ENCODE data around the gene ADAMTS9. TPM values are rescaled to one million over a fixed set of nuclear protein-coding genes. Genes with fewer than 3 reads are reported as not detected.

The ADAMTS9 gene
- total and polyA plus RNA-seq, 9 of the 15 experiments (the other 6 are each of a cell fraction or from before 2014, with no cell fraction given), result 0.05 to 0.32 (median 0.13) TPM; not detected in 2

DNA sequence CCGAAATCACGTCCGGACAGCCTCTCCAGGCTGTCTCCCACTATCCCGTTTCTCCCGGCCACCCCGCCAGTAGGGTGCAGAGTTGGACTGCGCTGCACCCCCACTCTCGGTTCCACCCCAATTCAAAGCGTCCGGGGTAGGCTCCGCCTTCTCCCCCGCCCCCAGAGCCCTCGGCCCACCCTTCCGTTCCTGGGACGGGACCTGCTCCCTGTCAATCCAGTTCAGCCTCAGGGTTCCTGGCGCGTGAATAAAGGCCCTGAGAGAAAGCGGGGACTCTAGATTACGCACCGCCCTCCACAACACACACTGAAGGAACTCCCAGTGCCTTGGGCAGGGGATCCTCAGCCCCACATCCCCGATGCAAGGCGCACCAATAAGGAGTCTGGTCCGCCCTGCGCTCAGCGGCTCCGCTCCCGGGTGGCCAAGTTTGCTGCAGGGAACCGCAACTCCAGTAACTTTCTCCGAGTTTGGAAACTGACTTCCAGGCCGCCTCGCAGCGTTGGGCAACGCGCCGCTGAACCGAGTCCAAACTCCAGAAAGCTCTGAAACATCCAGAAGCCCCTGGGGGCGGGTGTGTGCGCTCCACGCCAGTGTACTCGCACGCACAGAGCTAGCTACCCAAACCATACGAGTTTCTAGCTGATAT, 1.9 kb downstream of the ADAMTS9 start (continued):
- TF ChIP-seq, protein P1, sequence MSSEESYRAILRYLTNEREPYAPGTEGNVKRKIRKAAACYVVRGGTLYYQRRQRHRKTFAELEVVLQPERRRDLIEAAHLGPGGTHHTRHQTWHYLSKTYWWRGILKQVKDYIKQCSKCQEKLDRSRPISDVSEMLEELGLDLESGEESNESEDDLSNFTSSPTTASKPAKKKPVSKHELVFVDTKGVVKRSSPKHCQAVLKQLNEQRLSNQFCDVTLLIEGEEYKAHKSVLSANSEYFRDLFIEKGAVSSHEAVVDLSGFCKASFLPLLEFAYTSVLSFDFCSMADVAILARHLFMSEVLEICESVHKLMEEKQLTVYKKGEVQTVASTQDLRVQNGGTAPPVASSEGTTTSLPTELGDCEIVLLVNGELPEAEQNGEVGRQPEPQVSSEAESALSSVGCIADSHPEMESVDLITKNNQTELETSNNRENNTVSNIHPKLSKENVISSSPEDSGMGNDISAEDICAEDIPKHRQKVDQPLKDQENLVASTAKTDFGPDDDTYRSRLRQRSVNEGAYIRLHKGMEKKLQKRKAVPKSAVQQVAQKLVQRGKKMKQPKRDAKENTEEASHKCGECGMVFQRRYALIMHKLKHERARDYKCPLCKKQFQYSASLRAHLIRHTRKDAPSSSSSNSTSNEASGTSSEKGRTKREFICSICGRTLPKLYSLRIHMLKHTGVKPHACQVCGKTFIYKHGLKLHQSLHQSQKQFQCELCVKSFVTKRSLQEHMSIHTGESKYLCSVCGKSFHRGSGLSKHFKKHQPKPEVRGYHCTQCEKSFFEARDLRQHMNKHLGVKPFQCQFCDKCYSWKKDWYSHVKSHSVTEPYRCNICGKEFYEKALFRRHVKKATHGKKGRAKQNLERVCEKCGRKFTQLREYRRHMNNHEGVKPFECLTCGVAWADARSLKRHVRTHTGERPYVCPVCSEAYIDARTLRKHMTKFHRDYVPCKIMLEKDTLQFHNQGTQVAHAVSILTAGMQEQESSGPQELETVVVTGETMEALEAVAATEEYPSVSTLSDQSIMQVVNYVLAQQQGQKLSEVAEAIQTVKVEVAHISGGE (CRISPR knock-in tag; IDR thresholded peaks at IDR 0.05), result peak in 1 of 3 experiments; percentile 60; a peak in 1 of 6 replicates
- TF ChIP-seq NR2C2 (CRISPR knock-in tag; IDR thresholded peaks at IDR 0.05), result no peak
- no peak for TF ChIP-seq NR2C2 (tag; IDR thresholded peaks at IDR 0.05)
- TF ChIP-seq PHF8 (IDR thresholded peaks at IDR 0.05; ENCODE audit: borderline replicate concordance, low read length), result peak; percentile 40; the same call in 1 of the 2 replicates
- no peak for TF ChIP-seq THAP7 (CRISPR knock-in tag; IDR thresholded peaks at IDR 0.05)
- TF ChIP-seq, protein P2, sequence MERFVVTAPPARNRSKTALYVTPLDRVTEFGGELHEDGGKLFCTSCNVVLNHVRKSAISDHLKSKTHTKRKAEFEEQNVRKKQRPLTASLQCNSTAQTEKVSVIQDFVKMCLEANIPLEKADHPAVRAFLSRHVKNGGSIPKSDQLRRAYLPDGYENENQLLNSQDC (CRISPR knock-in tag; IDR thresholded peaks at IDR 0.05), result no peak
- TF ChIP-seq NEUROD1 (IDR thresholded peaks at IDR 0.05; ENCODE audit: borderline replicate concordance, low read depth, low read length, partially characterized antibody), result no peak
- no peak for TF ChIP-seq POU5F1 (IDR thresholded peaks at IDR 0.05; ENCODE audit: borderline replicate concordance, low read depth, low read length, partially characterized antibody)
- TF ChIP-seq ETV1 (tag; conservative IDR thresholded peaks at IDR 0.05; ENCODE audit: low read depth), result no peak
- TF ChIP-seq, protein P3, sequence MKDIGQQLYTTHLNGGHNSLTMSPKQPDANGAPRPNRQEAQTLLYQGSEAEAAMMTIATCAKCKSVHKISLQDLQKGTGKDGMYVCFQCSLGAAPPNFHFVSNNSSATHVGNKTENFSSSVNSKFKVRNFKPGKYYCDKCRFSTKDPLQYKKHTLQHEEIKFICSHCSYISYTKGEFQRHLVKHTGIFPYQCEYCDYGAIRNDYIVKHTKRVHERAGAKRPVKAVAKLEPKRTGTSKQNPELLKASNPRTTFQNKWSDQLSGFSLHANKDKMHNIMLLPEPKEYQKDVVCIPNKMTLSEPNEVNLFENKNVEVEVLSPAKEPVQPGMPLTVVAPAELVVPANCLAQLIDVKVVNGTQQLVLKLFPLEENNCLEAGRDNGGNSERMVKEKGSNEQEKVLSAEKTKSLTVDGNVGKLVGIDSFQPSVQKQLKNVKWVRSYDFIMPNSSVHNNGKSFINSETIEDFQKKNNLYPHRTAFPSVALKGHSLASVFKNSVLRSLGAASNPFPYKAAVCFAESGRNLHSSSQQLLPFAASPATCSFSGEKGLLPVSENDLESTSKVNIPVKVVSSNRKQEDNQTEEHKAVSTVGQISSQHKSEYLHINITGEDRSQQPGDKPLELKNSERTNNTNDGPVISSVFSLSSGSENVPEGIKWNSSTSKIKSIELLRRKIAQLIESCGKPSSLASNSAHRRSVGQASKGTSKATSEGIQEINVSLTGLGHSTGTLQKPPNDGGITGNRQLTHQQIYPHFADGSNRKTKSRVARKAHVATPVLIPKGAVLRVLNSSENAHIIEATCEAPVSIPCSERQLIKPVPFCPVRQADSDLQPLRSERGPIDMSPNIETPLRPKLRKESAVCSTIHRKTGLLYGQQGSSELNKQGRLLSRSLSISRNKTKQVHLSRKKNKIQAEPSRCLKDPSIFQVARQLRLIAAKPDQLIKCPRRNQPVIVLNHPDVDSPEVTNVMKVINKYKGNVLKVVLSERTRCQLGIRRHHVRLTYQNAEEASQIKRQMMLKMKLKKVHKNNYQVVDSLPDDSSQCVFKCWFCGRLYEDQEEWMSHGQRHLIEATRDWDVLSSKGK (CRISPR knock-in tag; IDR thresholded peaks at IDR 0.05), result no peak
- TF ChIP-seq ZNF174 (CRISPR knock-in tag; IDR thresholded peaks at IDR 0.05), result no peak
- TF ChIP-seq NBN (IDR thresholded peaks at IDR 0.05; ENCODE audit: low read depth), result no peak
- no peak for TF ChIP-seq SRF (CRISPR knock-in tag; IDR thresholded peaks at IDR 0.05)
- TF ChIP-seq EP300 (IDR thresholded peaks at IDR 0.05; ENCODE audit: low read length), result no peak
- TF ChIP-seq POLR2AphosphoS2 (IDR thresholded peaks at IDR 0.05; ENCODE audit: low read length), result no peak
- TF ChIP-seq ZNF398 (CRISPR knock-in tag; IDR thresholded peaks at IDR 0.05), result no peak
- TF ChIP-seq KDM5B (IDR thresholded peaks at IDR 0.05; ENCODE audit: insufficient replicate concordance, low read depth, low read length), result peak; percentile 48

Measured in K562 (cell line).